Subcutaneous abdominal adipose tissue (tissue), 5 donors: ENCODE data around the gene AFAP1.

Experiments used
- H3K27ac ChIP-seq: one replicate; pipeline ENCODE4 v1.7.0; 2013; ENCODE audit warnings: low read depth, mild to moderate bottlenecking, inconsistent platforms, low read length, moderate library complexity
- H3K27me3 ChIP-seq, 5 donors: one replicate each; pipeline ENCODE4 v1.7.0; 2013; ENCODE audit warnings: low read length in 5 of 5, inconsistent platforms in 1 of 5; ENCODE audit not compliant: control insufficient read depth in 5 of 5, insufficient read depth in 4 of 5
- H3K36me3 ChIP-seq, 5 donors: one replicate each; pipeline ENCODE4 v1.7.0; 2013; ENCODE audit warnings: low read length in 5 of 5; ENCODE audit not compliant: control insufficient read depth in 5 of 5, insufficient read depth in 5 of 5
- H3K4me1 ChIP-seq, 5 donors: one replicate each; pipeline ENCODE4 v1.7.0; 2013; ENCODE audit warnings: low read length in 5 of 5, mild to moderate bottlenecking in 3 of 5, moderate library complexity in 1 of 5; ENCODE audit not compliant: control insufficient read depth in 5 of 5, insufficient read depth in 5 of 5
- H3K4me3 ChIP-seq, 5 donors: one replicate each; pipeline ENCODE4 v1.7.0; 2013; ENCODE audit warnings: low read length in 5 of 5, low read depth in 1 of 5
- H3K9ac ChIP-seq, 5 donors: one replicate each; pipeline ENCODE4 v1.7.0; 2013; ENCODE audit warnings: low read length in 5 of 5, mild to moderate bottlenecking in 4 of 5, moderate library complexity in 3 of 5
- H3K9me3 ChIP-seq, 5 donors: one replicate each; pipeline ENCODE4 v1.7.0; 2013; ENCODE audit warnings: low read length in 5 of 5; ENCODE audit not compliant: control insufficient read depth in 5 of 5
- donor health status: healthy.
- donor health status: healthy.
- donor health status: healthy.
- donor health status: healthy.
- donor health status: healthy.

AFAP1 gene

GRCh38 chr4:7960790-7961655 is 21.4 kb upstream of the AFAP1 start:
- Histone ChIP-seq H3K9me3 (no peaks in the 10 kb centered on the region), H3K27me3 (peaks cover 0 to 3% (median 0%) of the 10 kb centered on the region in 5 donors), H3K9ac (no peak overlapping the region), H3K27ac (no peak overlapping the region), H3K36me3 (no peaks in the 10 kb centered on the region), H3K4me1 (peaks cover 2 to 32% (median 23%) of the 10 kb centered on the region in 5 donors), H3K4me3 (no peak overlapping the region)

- Histone ChIP-seq H3K9ac (no peak overlapping the region), H3K27ac (no peak overlapping the region), H3K27me3 (peaks cover 0 to 3% (median 0%) of the 10 kb centered on the region in 5 donors), H3K36me3 (no peaks in the 10 kb centered on the region), H3K4me1 (peaks cover 2 to 29% (median 20%) of the 10 kb centered on the region in 5 donors), H3K9me3 (no peaks in the 10 kb centered on the region), H3K4me3 (no peak overlapping the region)
Observed at GRCh38 chr4:7960017-7960789, 20.5 kb upstream of the AFAP1 start.

DNA sequence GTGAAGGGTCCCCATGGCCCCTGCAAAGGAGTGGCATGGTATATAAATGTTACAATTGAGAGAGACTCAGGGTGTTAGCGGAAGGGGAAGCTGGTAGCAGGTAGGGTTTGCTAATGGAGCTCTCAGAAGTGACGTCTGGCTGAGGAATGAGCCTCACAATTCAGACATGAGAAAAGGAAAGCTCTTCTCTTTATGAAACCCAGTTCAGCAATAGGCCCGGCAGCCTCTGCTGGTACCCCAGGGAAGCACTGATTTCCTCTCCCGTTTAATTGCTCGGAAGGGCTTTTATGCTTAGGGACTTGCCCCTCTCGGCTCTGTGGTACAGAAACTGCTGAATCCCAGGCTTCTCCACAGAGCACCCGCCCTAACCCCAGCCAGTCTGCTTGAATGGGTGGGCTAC is 19.4 kb upstream of the AFAP1 start:
- peaks cover 2 to 24% (median 15%) of the 10 kb centered on the region in 5 donors for H3K4me1 ChIP-seq
- no peak overlapping the region for H3K4me3 ChIP-seq
- H3K36me3 ChIP-seq: no peaks in the 10 kb centered on the region
- no peaks in the 10 kb centered on the region for H3K9me3 ChIP-seq
- no peaks in the 10 kb centered on the region for H3K27me3 ChIP-seq
- H3K27ac ChIP-seq: no peak overlapping the region
- H3K9ac ChIP-seq: no peak overlapping the region

DNA sequence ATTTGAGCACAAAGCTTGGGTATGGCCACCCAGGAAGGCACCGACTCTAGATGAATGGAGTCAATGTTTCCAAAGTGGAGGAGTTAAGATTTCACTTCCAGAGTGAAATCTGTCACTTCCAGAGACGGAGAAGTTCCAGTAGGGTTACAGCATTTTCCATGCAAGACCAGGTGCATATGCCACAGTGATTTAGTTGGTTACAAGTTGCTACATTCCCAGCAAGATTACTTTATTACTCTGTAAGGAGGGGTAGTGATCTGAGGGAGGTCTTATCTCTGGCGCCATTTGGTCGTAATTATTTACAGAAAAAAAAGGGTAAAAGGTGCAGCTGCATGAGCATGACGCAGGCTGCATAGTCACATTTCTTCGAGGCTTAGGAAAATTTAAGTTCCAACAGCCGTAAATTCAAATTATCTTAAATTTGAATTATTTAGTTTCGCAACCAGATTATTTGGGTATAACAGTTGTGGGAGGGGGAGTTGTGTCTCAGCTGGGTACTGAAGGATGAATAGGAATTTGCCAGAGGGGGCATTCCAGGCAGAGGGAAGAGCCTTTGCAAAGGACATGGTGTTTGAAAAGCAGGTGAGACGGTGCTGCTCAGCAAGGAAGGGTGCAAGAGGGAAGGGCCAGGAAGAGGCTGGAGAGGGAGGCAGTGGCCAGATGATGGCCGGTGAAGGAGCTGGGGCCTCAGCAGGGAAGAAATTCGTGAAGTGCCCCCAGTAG is 17.4 kb upstream of the AFAP1 start:
- Histone ChIP-seq H3K9ac (no peak overlapping the region), H3K27ac (no peak overlapping the region), H3K27me3 (no peaks in the 10 kb centered on the region), H3K4me1 (peaks cover 2 to 24% (median 15%) of the 10 kb centered on the region in 5 donors), H3K36me3 (no peaks in the 10 kb centered on the region), H3K4me3 (no peak overlapping the region), H3K9me3 (no peaks in the 10 kb centered on the region)

GRCh38 chr4:7956270-7956808 is 16.7 kb upstream of the AFAP1 start:
- no peak overlapping the region for H3K4me3 ChIP-seq
- no peaks in the 10 kb centered on the region for H3K36me3 ChIP-seq
- no peak overlapping the region for H3K27ac ChIP-seq
- H3K4me1 ChIP-seq: peaks cover 2 to 24% (median 15%) of the 10 kb centered on the region in 5 donors
- no peak overlapping the region for H3K9ac ChIP-seq
- H3K27me3 ChIP-seq: no peaks in the 10 kb centered on the region
- no peaks in the 10 kb centered on the region for H3K9me3 ChIP-seq

DNA sequence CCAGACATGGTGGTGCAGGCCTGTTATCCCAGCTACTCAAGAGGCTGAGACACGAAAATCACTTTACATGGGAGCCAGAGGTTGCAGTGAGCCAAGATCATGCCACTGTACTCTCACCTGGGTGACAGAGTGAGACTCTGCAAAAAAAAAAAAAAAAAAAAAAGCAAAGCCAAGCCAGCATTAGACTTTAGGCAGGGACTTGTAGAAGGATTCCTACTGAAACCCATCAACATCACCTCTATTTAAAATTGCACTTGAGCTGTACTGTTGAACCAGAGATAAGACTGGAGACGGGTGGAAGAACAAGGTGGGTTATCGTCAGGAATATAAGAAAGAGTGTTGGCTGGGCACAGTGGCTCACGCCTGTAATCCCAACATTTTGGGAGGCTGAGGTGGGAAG is 15.7 kb upstream of the AFAP1 start:
- no peak overlapping the region for H3K4me3 ChIP-seq
- no peaks in the 10 kb centered on the region for H3K9me3 ChIP-seq
- H3K36me3 ChIP-seq: no peaks in the 10 kb centered on the region
- peaks cover 0 to 15% (median 6%) of the 10 kb centered on the region in 5 donors for H3K4me1 ChIP-seq
- H3K9ac ChIP-seq: no peak overlapping the region
- H3K27ac ChIP-seq: no peak overlapping the region
- no peaks in the 10 kb centered on the region for H3K27me3 ChIP-seq

DNA sequence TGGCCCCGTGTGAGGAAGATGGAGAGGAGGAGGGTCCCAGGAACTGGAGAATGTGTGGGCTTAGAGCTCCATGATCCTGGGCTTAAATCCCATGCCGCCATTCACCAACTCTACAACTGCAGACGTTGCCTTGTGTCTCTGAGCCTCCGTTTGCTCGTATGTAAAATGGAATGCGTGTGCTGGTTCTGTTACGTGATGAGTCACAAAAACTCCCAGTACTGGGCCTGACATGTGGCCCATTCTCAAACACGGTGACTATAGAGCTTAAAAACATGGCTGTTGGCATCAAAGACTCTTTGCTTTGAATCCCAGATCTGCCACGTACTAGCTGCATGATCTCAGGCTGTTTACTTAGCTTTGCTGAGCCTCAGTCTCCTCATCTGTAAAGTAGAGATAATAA is 13.0 kb upstream of the AFAP1 start:
- H3K27ac ChIP-seq: no peak overlapping the region
- no peaks in the 10 kb centered on the region for H3K9me3 ChIP-seq
- H3K27me3 ChIP-seq: no peaks in the 10 kb centered on the region
- no peak overlapping the region for H3K9ac ChIP-seq
- H3K4me3 ChIP-seq: no peak overlapping the region
- H3K4me1 ChIP-seq: peaks cover 0 to 9% (median 2%) of the 10 kb centered on the region in 5 donors
- no peaks in the 10 kb centered on the region for H3K36me3 ChIP-seq

DNA sequence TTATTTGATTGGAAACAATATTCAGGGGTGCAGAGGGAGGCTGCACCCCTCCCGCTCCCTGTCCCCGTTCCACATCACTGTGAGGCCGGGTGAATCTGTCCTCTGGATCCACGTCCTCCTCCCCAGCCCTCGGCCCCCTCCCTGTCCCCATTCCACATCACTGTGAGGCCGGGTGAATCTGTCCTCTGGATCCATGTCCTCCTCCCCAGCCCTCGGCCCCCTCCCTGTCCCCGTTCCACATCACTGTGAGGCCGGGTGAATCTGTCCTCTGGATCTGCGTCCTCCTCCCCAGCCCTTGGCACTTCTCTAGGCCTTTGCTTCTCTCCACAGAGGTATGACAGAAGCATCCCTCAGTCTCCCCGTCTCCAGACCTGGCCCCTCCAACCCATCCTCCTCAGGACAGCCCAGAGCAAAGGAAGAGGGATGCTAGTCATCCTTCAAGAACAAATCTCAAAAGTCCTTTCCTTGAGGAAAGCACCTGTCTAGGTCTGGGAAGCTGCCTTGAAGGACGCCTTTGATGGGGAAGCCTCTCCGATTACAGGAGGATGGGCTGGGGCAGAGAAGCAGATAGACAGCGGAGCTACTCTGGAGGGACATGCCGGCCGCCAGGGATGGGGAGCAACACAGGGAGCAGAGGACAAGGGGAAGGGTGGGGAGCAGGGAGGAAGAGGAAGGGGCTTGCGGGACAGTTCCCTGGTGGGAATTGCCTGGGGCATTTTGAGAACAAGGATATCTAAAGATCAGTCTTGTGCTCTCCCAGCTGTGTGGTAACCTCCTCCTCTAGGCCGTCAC is 10.8 kb upstream of the AFAP1 start:
- Histone ChIP-seq H3K36me3 (no peaks in the 10 kb centered on the region), H3K9ac (no peak overlapping the region), H3K27ac (no peak overlapping the region), H3K4me3 (no peak overlapping the region), H3K27me3 (peaks cover 0 to 5% (median 0%) of the 10 kb centered on the region in 5 donors), H3K4me1 (peaks cover 0 to 2% (median 0%) of the 10 kb centered on the region in 5 donors), H3K9me3 (no peaks in the 10 kb centered on the region)

GRCh38 chr4:7949759-7950158 is 10.1 kb upstream of the AFAP1 start:
- peaks cover 0 to 2% (median 0%) of the 10 kb centered on the region in 5 donors for H3K4me1 ChIP-seq
- no peak overlapping the region for H3K9ac ChIP-seq
- no peaks in the 10 kb centered on the region for H3K9me3 ChIP-seq

More at GRCh38 chr4:7949759-7950158, 10.1 kb upstream of the AFAP1 start:
- H3K36me3 ChIP-seq: no peaks in the 10 kb centered on the region
- no peak overlapping the region for H3K4me3 ChIP-seq
- H3K27ac ChIP-seq: no peak overlapping the region
- peaks cover 0 to 5% (median 0%) of the 10 kb centered on the region in 5 donors for H3K27me3 ChIP-seq
